Testis (tissue), 2 donors: Measurements from ENCODE around the gene MED12L.

Experiments used
- POLR2A ChIP-seq: fragments of 450-650 bp; IDR thresholded peaks from one replicate; pipeline ENCODE4 v1.6.1; 2017; ENCODE audit warnings: antibody characterized with exemption, mild to moderate bottlenecking, moderate library complexity
- TF ChIP-seq, protein P1 (sequence below), 3 experiments: fragments of 450-650 bp in 2 of 3; fragments of 200-600 bp in 1 of 3; sonication (generic) in 1 of 3; IDR thresholded peaks; one replicate each; pipeline ENCODE4 v1.5.1; 2016 to 2019; ENCODE audit warnings: antibody characterized with exemption in 3 of 3, mild to moderate bottlenecking in 2 of 3, moderate library complexity in 1 of 3

DNA sequence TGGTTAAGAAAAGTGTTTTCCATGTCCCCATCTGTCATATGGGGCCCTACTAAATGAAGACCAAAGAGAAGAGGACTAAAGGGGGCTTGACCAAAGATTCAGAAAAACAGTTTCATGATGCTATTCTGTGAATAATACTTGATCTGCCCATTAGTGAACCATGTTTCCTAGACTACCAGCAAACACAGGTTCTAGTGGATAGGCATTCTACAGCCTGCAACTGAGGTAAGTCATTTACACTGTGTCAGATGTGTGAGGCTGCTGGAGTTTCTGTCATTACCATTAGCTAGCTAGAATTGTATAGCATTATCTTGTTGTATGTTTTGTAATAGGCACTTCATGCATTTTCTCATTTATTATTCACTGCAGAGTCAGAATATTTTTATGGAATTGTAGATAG is 111.0 kb downstream of the MED12L start:
- TF ChIP-seq, protein P1, sequence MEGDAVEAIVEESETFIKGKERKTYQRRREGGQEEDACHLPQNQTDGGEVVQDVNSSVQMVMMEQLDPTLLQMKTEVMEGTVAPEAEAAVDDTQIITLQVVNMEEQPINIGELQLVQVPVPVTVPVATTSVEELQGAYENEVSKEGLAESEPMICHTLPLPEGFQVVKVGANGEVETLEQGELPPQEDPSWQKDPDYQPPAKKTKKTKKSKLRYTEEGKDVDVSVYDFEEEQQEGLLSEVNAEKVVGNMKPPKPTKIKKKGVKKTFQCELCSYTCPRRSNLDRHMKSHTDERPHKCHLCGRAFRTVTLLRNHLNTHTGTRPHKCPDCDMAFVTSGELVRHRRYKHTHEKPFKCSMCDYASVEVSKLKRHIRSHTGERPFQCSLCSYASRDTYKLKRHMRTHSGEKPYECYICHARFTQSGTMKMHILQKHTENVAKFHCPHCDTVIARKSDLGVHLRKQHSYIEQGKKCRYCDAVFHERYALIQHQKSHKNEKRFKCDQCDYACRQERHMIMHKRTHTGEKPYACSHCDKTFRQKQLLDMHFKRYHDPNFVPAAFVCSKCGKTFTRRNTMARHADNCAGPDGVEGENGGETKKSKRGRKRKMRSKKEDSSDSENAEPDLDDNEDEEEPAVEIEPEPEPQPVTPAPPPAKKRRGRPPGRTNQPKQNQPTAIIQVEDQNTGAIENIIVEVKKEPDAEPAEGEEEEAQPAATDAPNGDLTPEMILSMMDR (IDR thresholded peaks at IDR 0.05): no peak
- TF ChIP-seq POLR2A: no peak
